ENCODE data around the gene MEF2A. TPM values are rescaled to one million over a fixed set of nuclear protein-coding genes. Genes with fewer than 3 reads are reported as not detected.

Gene MEF2A
- total RNA-seq, 2 donors from 2014 or later: 20.1 to 36.8 TPM

DNA sequence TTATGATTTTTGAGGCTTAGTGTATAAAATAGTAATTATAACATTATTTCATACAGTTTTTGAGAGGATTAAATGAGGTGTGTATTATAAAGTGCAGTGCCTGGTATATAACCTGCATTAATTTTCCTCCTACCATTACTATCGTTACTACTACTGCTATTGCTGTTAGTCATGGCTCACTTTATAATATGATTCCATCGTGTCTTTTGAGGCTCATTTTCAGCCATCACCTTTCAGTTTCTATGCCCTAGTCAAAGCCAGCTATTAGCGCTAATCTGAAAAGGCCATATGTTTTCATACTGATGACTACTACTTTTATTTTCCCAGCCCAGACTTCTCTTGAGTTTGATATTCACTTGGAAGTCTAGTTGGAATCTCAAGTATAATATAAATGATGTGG is 5.5 kb downstream of the MEF2A start:
- no peak overlapping the region for H3K9ac ChIP-seq (ENCODE audit: low read depth in 2 of 2, low read length in 2 of 2)
- H3K27ac ChIP-seq: no peak overlapping the region
- H3K4me1 ChIP-seq: peaks cover 8% of the 10 kb centered on the region
- intact Hi-C loops (cut with DNase I): no loop called here
- no peak overlapping the region for H3K4me3 ChIP-seq
- H3K36me3 ChIP-seq: no peaks in the 10 kb centered on the region
- no peaks in the 10 kb centered on the region for H3K9me3 ChIP-seq
- DNase-seq: no peak
- H3K27me3 ChIP-seq: no peaks in the 10 kb centered on the region
- TF ChIP-seq, protein P1, sequence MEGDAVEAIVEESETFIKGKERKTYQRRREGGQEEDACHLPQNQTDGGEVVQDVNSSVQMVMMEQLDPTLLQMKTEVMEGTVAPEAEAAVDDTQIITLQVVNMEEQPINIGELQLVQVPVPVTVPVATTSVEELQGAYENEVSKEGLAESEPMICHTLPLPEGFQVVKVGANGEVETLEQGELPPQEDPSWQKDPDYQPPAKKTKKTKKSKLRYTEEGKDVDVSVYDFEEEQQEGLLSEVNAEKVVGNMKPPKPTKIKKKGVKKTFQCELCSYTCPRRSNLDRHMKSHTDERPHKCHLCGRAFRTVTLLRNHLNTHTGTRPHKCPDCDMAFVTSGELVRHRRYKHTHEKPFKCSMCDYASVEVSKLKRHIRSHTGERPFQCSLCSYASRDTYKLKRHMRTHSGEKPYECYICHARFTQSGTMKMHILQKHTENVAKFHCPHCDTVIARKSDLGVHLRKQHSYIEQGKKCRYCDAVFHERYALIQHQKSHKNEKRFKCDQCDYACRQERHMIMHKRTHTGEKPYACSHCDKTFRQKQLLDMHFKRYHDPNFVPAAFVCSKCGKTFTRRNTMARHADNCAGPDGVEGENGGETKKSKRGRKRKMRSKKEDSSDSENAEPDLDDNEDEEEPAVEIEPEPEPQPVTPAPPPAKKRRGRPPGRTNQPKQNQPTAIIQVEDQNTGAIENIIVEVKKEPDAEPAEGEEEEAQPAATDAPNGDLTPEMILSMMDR (IDR thresholded peaks at IDR 0.05): no peak

DNA sequence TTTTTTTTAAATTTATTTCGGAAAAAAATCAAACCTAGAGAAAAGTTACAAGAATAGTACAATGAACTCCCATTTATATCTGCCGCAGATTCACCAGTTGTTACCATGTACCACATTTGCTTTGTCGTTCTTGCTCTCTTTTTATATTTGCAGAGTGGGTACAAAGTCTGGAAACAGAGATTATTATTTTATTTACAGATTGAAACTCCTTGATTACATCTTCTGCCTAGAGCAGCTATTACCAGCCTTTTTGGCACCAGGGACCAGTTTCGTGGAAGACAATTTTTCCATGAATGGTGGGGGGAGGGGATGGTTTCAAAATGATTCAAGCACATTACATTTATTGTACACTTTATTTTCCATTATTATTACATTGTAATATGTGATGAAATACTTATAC is 8.3 kb downstream of the MEF2A start:
- no peaks in the 10 kb centered on the region for H3K27me3 ChIP-seq
- intact Hi-C loops (cut with DNase I): no loop called here
- H3K27ac ChIP-seq: no peak overlapping the region
- no peak for DNase-seq
- no peak overlapping the region for H3K9ac ChIP-seq (ENCODE audit: low read depth in 2 of 2, low read length in 2 of 2)
- H3K36me3 ChIP-seq: no peaks in the 10 kb centered on the region
- no peak overlapping the region for H3K4me3 ChIP-seq
- TF ChIP-seq, protein P1 (IDR thresholded peaks at IDR 0.05): no peak
- peaks cover 8% of the 10 kb centered on the region for H3K4me1 ChIP-seq
- H3K9me3 ChIP-seq: no peaks in the 10 kb centered on the region

DNA sequence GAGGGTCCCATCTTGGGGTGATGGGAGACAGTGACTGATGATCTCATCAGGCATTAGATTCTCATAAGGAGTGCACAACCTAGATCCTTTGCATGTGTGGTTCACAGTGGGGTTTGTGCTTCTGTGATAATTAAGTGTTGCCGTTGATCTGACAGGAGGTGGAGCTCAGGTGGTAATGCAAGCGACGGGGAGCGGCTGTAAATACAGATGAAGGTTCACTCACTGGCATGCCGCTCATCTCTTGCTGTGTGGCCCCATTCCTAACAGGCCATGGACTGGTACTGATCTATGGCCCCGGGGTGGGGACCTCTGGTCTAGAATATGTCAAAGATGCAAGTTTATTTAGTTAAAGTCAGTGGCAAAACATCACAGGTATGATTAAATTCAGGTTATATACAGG is 8.7 kb downstream of the MEF2A start:
- H3K4me1 ChIP-seq: peaks cover 8% of the 10 kb centered on the region
- H3K9ac ChIP-seq (ENCODE audit: low read depth in 2 of 2, low read length in 2 of 2): no peak overlapping the region
- no peaks in the 10 kb centered on the region for H3K9me3 ChIP-seq
- H3K4me3 ChIP-seq: no peak overlapping the region
- DNase-seq: no peak
- intact Hi-C loops (cut with DNase I): no loop called here
- TF ChIP-seq, protein P1 (IDR thresholded peaks at IDR 0.05): no peak
- no peaks in the 10 kb centered on the region for H3K36me3 ChIP-seq
- no peaks in the 10 kb centered on the region for H3K27me3 ChIP-seq
- H3K27ac ChIP-seq: no peak overlapping the region

DNA sequence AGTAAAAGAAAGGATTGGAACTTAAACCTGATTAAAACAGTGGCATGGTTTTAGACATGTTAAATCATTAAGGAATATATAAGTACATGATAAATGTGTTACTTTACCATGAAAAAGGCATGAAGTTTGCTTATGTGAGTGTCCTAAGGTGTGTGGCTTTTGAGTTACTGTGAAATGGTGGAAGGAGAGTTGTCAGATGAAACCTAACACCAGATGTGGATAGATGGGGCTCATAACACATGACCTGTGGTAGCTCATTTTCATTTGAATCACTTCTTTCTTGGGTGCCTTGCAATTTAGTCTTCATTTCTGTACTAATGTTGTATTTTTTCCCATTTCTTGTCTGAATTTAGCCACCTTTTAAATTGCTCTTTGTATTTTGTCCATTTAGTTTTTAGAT is 13.0 kb downstream of the MEF2A start:
- Histone ChIP-seq H3K4me3 (no peak overlapping the region), H3K9me3 (no peaks in the 10 kb centered on the region), H3K9ac (ENCODE audit: low read depth in 2 of 2, low read length in 2 of 2) (no peak overlapping the region), H3K4me1 (peaks cover 6% of the 10 kb centered on the region), H3K36me3 (no peaks in the 10 kb centered on the region), H3K27ac (no peak overlapping the region), H3K27me3 (no peaks in the 10 kb centered on the region)
- intact Hi-C loops (cut with DNase I): no loop called here
- TF ChIP-seq, protein P1 (IDR thresholded peaks at IDR 0.05): no peak
- no peak for DNase-seq

DNA sequence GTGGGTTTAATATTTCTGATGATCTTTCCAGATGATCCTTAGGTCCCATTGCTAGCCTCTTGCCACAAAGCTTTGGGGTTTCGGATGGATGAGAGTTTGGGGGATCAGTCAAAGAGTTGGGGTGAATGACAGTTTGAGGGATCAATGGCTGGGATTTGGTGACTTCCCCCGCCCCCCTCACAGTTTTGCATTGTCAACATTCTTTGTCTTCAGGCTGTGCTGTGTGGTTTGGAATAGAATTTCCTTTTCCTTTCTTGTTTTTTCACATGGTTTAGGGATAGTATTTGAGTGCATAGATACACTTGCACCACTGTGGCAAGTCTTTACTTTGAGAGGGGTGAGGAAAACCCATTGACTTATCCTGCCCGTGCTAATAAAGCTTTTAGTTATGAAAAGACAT is 14.3 kb downstream of the MEF2A start:
- intact Hi-C loops (cut with DNase I): no loop called here
- no peaks in the 10 kb centered on the region for H3K9me3 ChIP-seq

More for the DNA sequence above, 14.3 kb downstream of the MEF2A start:
- Histone ChIP-seq H3K36me3 (no peaks in the 10 kb centered on the region), H3K27ac (no peak overlapping the region), H3K4me1 (no peaks in the 10 kb centered on the region), H3K9ac (ENCODE audit: low read depth in 2 of 2, low read length in 2 of 2) (no peak overlapping the region), H3K27me3 (no peaks in the 10 kb centered on the region), H3K4me3 (no peak overlapping the region)
- TF ChIP-seq, protein P1 (IDR thresholded peaks at IDR 0.05): no peak
- no peak for DNase-seq

Data from colonic mucosa (tissue), 4 donors.